Fibroblast of villous mesenchyme (primary cell): ENCODE measurements around the gene ANKRD45. TPM values are rescaled to one million over a fixed set of nuclear protein-coding genes. Genes with fewer than 3 reads are reported as not detected.
A peak's percentile ranks its signal among the peaks of the same experiment; 100 is the strongest.
"Not testable (repeated sequence)": the region's sequence is repeated elsewhere in the genome, so short reads cannot be mapped to it uniquely, and the experiment has no call there.

ENCODE experiments used
- DNase-seq: peaks from one replicate; pipeline ENCODE4 v3.0.0-alpha.2; 2010; ENCODE audit warnings: low read depth
- H3K4me3 ChIP-seq: 2 replicates; pipeline ENCODE4 v1.5.1; 2011; ENCODE audit warnings: low read depth, mild to moderate bottlenecking, low read length
- CTCF ChIP-seq: IDR thresholded peaks from 2 replicates; pipeline ENCODE4 v1.5.1; 2012; ENCODE audit warnings: low read depth, mild to moderate bottlenecking, low read length; ENCODE audit not compliant: insufficient read depth
- total RNA-seq: library from RNA; depleted of rRNA; stranded (reverse); fragments of >200 nt; gene quantifications from 2 replicates; pipeline ENCODE4 v1.2.3, GENCODE V29; 2012

The ANKRD45 gene
- total RNA-seq, 1 donor: 0.43 TPM

GRCh38 chr1:173705117-173705516 lies 35.5 kb upstream of the ANKRD45 start:
- H3K4me3 ChIP-seq: no peak overlapping the region
- no peak for DNase-seq
- no peak for TF ChIP-seq CTCF

- no peak for TF ChIP-seq CTCF
- DNase-seq: no peak
Observed at GRCh38 chr1:173702736-173703135, 33.1 kb upstream of the ANKRD45 start.

GRCh38 chr1:173701299-173701698 lies 31.6 kb upstream of the ANKRD45 start:
- not testable (repeated sequence) for DNase-seq, H3K4me3 ChIP-seq

More at GRCh38 chr1:173702736-173703135, 33.1 kb upstream of the ANKRD45 start:
- H3K4me3 ChIP-seq: no peak overlapping the region

GRCh38 chr1:173693238-173693637 lies 23.6 kb upstream of the ANKRD45 start:
- TF ChIP-seq CTCF: no peak
- no peak overlapping the region for H3K4me3 ChIP-seq
- DNase-seq: no peak

GRCh38 chr1:173688300-173688699 lies 18.6 kb upstream of the ANKRD45 start:
- DNase-seq: no peak
- TF ChIP-seq CTCF: no peak
- H3K4me3 ChIP-seq: no peak overlapping the region

- H3K4me3 ChIP-seq, DNase-seq: not testable (repeated sequence)
Observed at GRCh38 chr1:173685121-173685520, 15.5 kb upstream of the ANKRD45 start.

- H3K4me3 ChIP-seq: not testable (repeated sequence)
Observed at GRCh38 chr1:173683838-173684237, 14.2 kb upstream of the ANKRD45 start.

GRCh38 chr1:173682184-173682583 lies 12.5 kb upstream of the ANKRD45 start:
- peak; percentile 58 for DNase-seq
- TF ChIP-seq CTCF: no peak
- H3K4me3 ChIP-seq: no peak overlapping the region

More at GRCh38 chr1:173683838-173684237, 14.2 kb upstream of the ANKRD45 start:
- DNase-seq: not testable (repeated sequence)

GRCh38 chr1:173680152-173680551 lies 10.5 kb upstream of the ANKRD45 start:
- H3K4me3 ChIP-seq, DNase-seq: not testable (repeated sequence)

GRCh38 chr1:173674496-173674895 lies 4.8 kb upstream of the ANKRD45 start:
- H3K4me3 ChIP-seq, DNase-seq: not testable (repeated sequence)
